Superior temporal gyrus (tissue), 1 donor: Measurements from ENCODE around the gene NFIX.

Experiments used
- DNase-seq: peaks from one replicate; pipeline ENCODE4 v3.0.0-alpha.2; 2016; ENCODE audit errors: extremely low spot score

Gene NFIX

GRCh38 chr19:13036366-13036976 is 41.2 kb downstream of the NFIX start:
- no peak for DNase-seq

GRCh38 chr19:13037161-13037560 is 41.9 kb downstream of the NFIX start:
- DNase-seq, result no peak

- DNase-seq, result peak; percentile 65
These were observed 42.5 kb downstream of the NFIX start for GRCh38 chr19:13037731-13038130.

GRCh38 chr19:13038306-13039210 is 43.3 kb downstream of the NFIX start:
- DNase-seq, result peak; percentile 57

GRCh38 chr19:13039211-13039789 is 44.0 kb downstream of the NFIX start:
- DNase-seq, result no peak

- DNase-seq, result no peak
These were observed 45.1 kb downstream of the NFIX start for GRCh38 chr19:13040232-13040947.

- no peak for DNase-seq
These were observed 45.6 kb downstream of the NFIX start for GRCh38 chr19:13040948-13041292.

- DNase-seq, result no peak
These were observed 47.3 kb downstream of the NFIX start for GRCh38 chr19:13042443-13043130.

GRCh38 chr19:13043285-13043684 is 48.0 kb downstream of the NFIX start:
- no peak for DNase-seq

GRCh38 chr19:13044231-13044836 is 49.1 kb downstream of the NFIX start:
- no peak for DNase-seq

- no peak for DNase-seq
These were observed 50.5 kb downstream of the NFIX start for GRCh38 chr19:13045812-13046211.

- DNase-seq, result no peak
These were observed 52.1 kb downstream of the NFIX start for GRCh38 chr19:13047374-13047773.

- DNase-seq, result no peak
These were observed 55.0 kb downstream of the NFIX start for GRCh38 chr19:13050274-13050673.

GRCh38 chr19:13051557-13052165 is 56.4 kb downstream of the NFIX start:
- no peak for DNase-seq

GRCh38 chr19:13052447-13053175 is 57.3 kb downstream of the NFIX start:
- no peak for DNase-seq

- DNase-seq, result no peak
These were observed 58.0 kb downstream of the NFIX start for GRCh38 chr19:13053238-13053637.

- DNase-seq, result peak; percentile 66
These were observed 58.7 kb downstream of the NFIX start for GRCh38 chr19:13053761-13054625.

- DNase-seq, result no peak
These were observed 59.4 kb downstream of the NFIX start for GRCh38 chr19:13054626-13055212.
